Measurements from ENCODE around the gene OR9Q1.

GRCh38 chr11:58127350-58127749 lies 103.7 kb downstream of the OR9Q1 start:
- TF ChIP-seq CTCF (IDR thresholded peaks at IDR 0.05) (no peak), POLR2A (IDR thresholded peaks at IDR 0.05) (no peak), POLR2AphosphoS5 (IDR thresholded peaks at IDR 0.05) (no peak)
